ENCODE measurements around the gene GRID2IP. TPM values are rescaled to one million over a fixed set of nuclear protein-coding genes. Genes with fewer than 3 reads are reported as not detected.

Gene GRID2IP
- total and polyA plus RNA-seq, 2 of the 8 experiments (the other 6 are each of a cell fraction or from before 2014, with no cell fraction given): 0.80 to 1.3 TPM

- H3K27me3 ChIP-seq (replicated peaks in 1 of 4; ENCODE audit: control insufficient read depth in 3 of 4, extremely low read depth in 1 of 4, insufficient read depth in 3 of 4, low read length in 3 of 4): peaks cover 0 to 5% (median 1%) of the 10 kb centered on the region in 4 experiments; a peak in 4 of 7 replicates
- ChIA-PET CTCF (ENCODE audit: partially characterized antibody) (no interaction called here), POLR2A (ENCODE audit: partially characterized antibody) (no interaction called here)
- 46% methylated on average over 9 of the region's 9 CpGs; no CpG with 5 or more reads in 1 of the 2 experiments for WGBS, 2 experiments (ENCODE audit: extremely low coverage in 1 of 2, insufficient coverage in 1 of 2, insufficient read length in 1 of 2, insufficient replicate concordance in 2 of 2, low coverage in 1 of 2, low lambda C conversion rate in 2 of 2, missing lambda C conversion rate in 1 of 2)
- H2BK5ac ChIP-seq (ENCODE audit: low read depth, low read length): peak overlapping the region; percentile 87; the same call in 1 of the 2 replicates
- peaks cover 0 to 2% of the 10 kb centered on the region in 2 experiments; a peak in 1 of 4 replicates for H3K79me2 ChIP-seq (ENCODE audit: control insufficient read depth in 1 of 2, insufficient read depth in 2 of 2, low read length in 2 of 2)
- no peak overlapping the region for H3K56ac ChIP-seq (replicated peaks; ENCODE audit: insufficient read length, low read depth, low read length)
- peak overlapping the region in 2 of 4 experiments; percentile 39 to 63; a peak in 1 of 7 replicates for H3K9ac ChIP-seq (replicated peaks in 1 of 4; ENCODE audit: extremely low read depth in 1 of 4, low read depth in 3 of 4, low read length in 3 of 4)
- no peak overlapping the region for H3K4ac ChIP-seq (replicated peaks; ENCODE audit: insufficient read length, low read depth, low read length)
- no peaks in the 10 kb centered on the region for H4K20me1 ChIP-seq (replicated peaks in 1 of 2; ENCODE audit: control insufficient read depth in 1 of 2, insufficient read depth in 2 of 2, low read length in 2 of 2)
- peak overlapping the region; percentile 47 for H2AFZ ChIP-seq (ENCODE audit: low read length)
- no peak overlapping the region for H2BK15ac ChIP-seq (ENCODE audit: low read length)
- DNase-seq (ENCODE audit: low read depth in 1 of 2, low spot score in 2 of 2) (no peak), FAIRE-seq (no peak)
- H3K4me1 ChIP-seq (replicated peaks in 1 of 4; ENCODE audit: control insufficient read depth in 3 of 4, insufficient read depth in 4 of 4, low read length in 3 of 4): peaks cover 0 to 14% (median 6%) of the 10 kb centered on the region in 4 experiments; a peak in 6 of 7 replicates
- no peaks in the 10 kb centered on the region for H3K36me3 ChIP-seq (ENCODE audit: control insufficient read depth in 2 of 4, insufficient read depth in 4 of 4, low read length in 3 of 4)
- peak overlapping the region; percentile 83 to 98 for H3K4me2 ChIP-seq (ENCODE audit: insufficient read depth in 1 of 2, low read depth in 2 of 2, low read length in 2 of 2)
- H3K23me2 ChIP-seq (ENCODE audit: low read depth, low read length): peaks cover 11% of the 10 kb centered on the region; the same call in 1 of the 2 replicates
- H3K23ac ChIP-seq (ENCODE audit: insufficient read length): no peak overlapping the region
- H2BK20ac ChIP-seq (ENCODE audit: low read length): no peak overlapping the region
- no peak overlapping the region for H2BK120ac ChIP-seq (replicated peaks; ENCODE audit: low read depth, low read length)
- no peaks in the 10 kb centered on the region for H3K9me3 ChIP-seq (ENCODE audit: insufficient read depth in 2 of 2, low read depth in 1 of 2, low read length in 1 of 2)
- no peak overlapping the region for H3K14ac ChIP-seq (ENCODE audit: insufficient read length)
- no peak overlapping the region for H2AK5ac ChIP-seq (ENCODE audit: low read depth, low read length)
- H4K91ac ChIP-seq (replicated peaks; ENCODE audit: insufficient read length, low read length): no peak overlapping the region
- H4K8ac ChIP-seq (ENCODE audit: extremely low read depth, insufficient read depth, low read length): no peak overlapping the region
- H3K4me3 ChIP-seq (ENCODE audit: extremely low read depth in 1 of 4, insufficient read depth in 2 of 4, low read depth in 3 of 4, low read length in 4 of 4): peak overlapping the region; percentile 53 to 75 (median 57)
- H3K27ac ChIP-seq (ENCODE audit: low read depth, low read length): no peak overlapping the region
- H3K79me1 ChIP-seq (ENCODE audit: low read depth, low read length): no peaks in the 10 kb centered on the region
- H4K5ac ChIP-seq (ENCODE audit: insufficient read length, low read depth, low read length): no peak overlapping the region
- peak overlapping the region; percentile 80; the same call in 1 of the 2 replicates for H2BK12ac ChIP-seq (ENCODE audit: low read depth, low read length)
- H3K18ac ChIP-seq (ENCODE audit: extremely low read depth, low read length): peak overlapping the region; percentile 48; the same call in 1 of the 2 replicates
Observed at GRCh38 chr7:6504996-6505395, 46.3 kb downstream of the GRID2IP start.
